ENCODE data around the gene NOMO2. TPM values are rescaled to one million over a fixed set of nuclear protein-coding genes. Genes with fewer than 3 reads are reported as not detected.
"Not testable (repeated sequence)": the region's sequence is repeated elsewhere in the genome, so short reads cannot be mapped to it uniquely, and the experiment has no call there.

Gene NOMO2
- total RNA-seq, 1 donor from 2014 or later = 327 TPM

- not testable (repeated sequence) for DNase-seq (ENCODE audit: low read depth, low spot score)
These were observed 13.5 kb upstream of the NOMO2 start for GRCh38 chr16:18575298-18575917.

- DNase-seq (ENCODE audit: low read depth, low spot score) = not testable (repeated sequence)
These were observed 12.0 kb upstream of the NOMO2 start for GRCh38 chr16:18573887-18574286.

GRCh38 chr16:18572973-18573372 is 11.1 kb upstream of the NOMO2 start:
- not testable (repeated sequence) for DNase-seq (ENCODE audit: low read depth, low spot score)

GRCh38 chr16:18571307-18571850 is 9.5 kb upstream of the NOMO2 start:
- DNase-seq (ENCODE audit: low read depth, low spot score) = not testable (repeated sequence)

GRCh38 chr16:18570529-18571306 is 8.8 kb upstream of the NOMO2 start:
- not testable (repeated sequence) for DNase-seq (ENCODE audit: low read depth, low spot score)

GRCh38 chr16:18560416-18561220 is 1.3 kb downstream of the NOMO2 start:
- not testable (repeated sequence) for DNase-seq (ENCODE audit: low read depth, low spot score)

GRCh38 chr16:18553671-18554070 is 8.2 kb downstream of the NOMO2 start:
- not testable (repeated sequence) for DNase-seq (ENCODE audit: low read depth, low spot score)

- DNase-seq (ENCODE audit: low read depth, low spot score) = not testable (repeated sequence)
These were observed 14.5 kb downstream of the NOMO2 start for GRCh38 chr16:18547382-18547781.

GRCh38 chr16:18546853-18547252 is 15.0 kb downstream of the NOMO2 start:
- DNase-seq (ENCODE audit: low read depth, low spot score) = not testable (repeated sequence)

GRCh38 chr16:18544232-18545081 is 17.4 kb downstream of the NOMO2 start:
- DNase-seq (ENCODE audit: low read depth, low spot score) = not testable (repeated sequence)

- not testable (repeated sequence) for DNase-seq (ENCODE audit: low read depth, low spot score)
These were observed 20.0 kb downstream of the NOMO2 start for GRCh38 chr16:18541912-18542311.

GRCh38 chr16:18537004-18537403 is 24.9 kb downstream of the NOMO2 start:
- not testable (repeated sequence) for DNase-seq (ENCODE audit: low read depth, low spot score)

- not testable (repeated sequence) for DNase-seq (ENCODE audit: low read depth, low spot score)
These were observed 26.3 kb downstream of the NOMO2 start for GRCh38 chr16:18535519-18536168.

- DNase-seq (ENCODE audit: low read depth, low spot score) = not testable (repeated sequence)
These were observed 27.6 kb downstream of the NOMO2 start for GRCh38 chr16:18534308-18534707.

GRCh38 chr16:18531323-18531722 is 30.6 kb downstream of the NOMO2 start:
- DNase-seq (ENCODE audit: low read depth, low spot score) = not testable (repeated sequence)

GRCh38 chr16:18530329-18530728 is 31.6 kb downstream of the NOMO2 start:
- not testable (repeated sequence) for DNase-seq (ENCODE audit: low read depth, low spot score)

- not testable (repeated sequence) for DNase-seq (ENCODE audit: low read depth, low spot score)
These were observed 35.4 kb downstream of the NOMO2 start for GRCh38 chr16:18526547-18526946.

GRCh38 chr16:18525882-18526482 is 35.9 kb downstream of the NOMO2 start:
- DNase-seq (ENCODE audit: low read depth, low spot score) = not testable (repeated sequence)

- DNase-seq (ENCODE audit: low read depth, low spot score) = not testable (repeated sequence)
These were observed 39.3 kb downstream of the NOMO2 start for GRCh38 chr16:18522637-18523036.

All from pulmonary artery endothelial cell (primary cell).